Activated naive CD4-positive, alpha-beta T cell treated with Interleukin-2 at 50 U/mL for 16 hours (primary cell): ENCODE results near the gene MDM2.
"Not testable (repeated sequence)": the region's sequence is repeated elsewhere in the genome, so short reads cannot be mapped to it uniquely, and the experiment has no call there.

ENCODE experiments used
- DNase-seq: peaks from one replicate; pipeline ENCODE4 v3.0.0-alpha.2; 2020

The MDM2 gene

GRCh38 chr12:68806488-68807237 is 1.3 kb upstream of the MDM2 start:
- no peak for DNase-seq

- not testable (repeated sequence) for DNase-seq
These were observed 752 bp upstream of the MDM2 start for GRCh38 chr12:68807274-68807575.

GRCh38 chr12:68808388-68809189 is 612 bp downstream of the MDM2 start:
- DNase-seq = peak; percentile 70

GRCh38 chr12:68809190-68810026 is 1.4 kb downstream of the MDM2 start:
- no peak for DNase-seq

GRCh38 chr12:68810027-68810389 is 2.0 kb downstream of the MDM2 start:
- DNase-seq = not testable (repeated sequence)

DNA sequence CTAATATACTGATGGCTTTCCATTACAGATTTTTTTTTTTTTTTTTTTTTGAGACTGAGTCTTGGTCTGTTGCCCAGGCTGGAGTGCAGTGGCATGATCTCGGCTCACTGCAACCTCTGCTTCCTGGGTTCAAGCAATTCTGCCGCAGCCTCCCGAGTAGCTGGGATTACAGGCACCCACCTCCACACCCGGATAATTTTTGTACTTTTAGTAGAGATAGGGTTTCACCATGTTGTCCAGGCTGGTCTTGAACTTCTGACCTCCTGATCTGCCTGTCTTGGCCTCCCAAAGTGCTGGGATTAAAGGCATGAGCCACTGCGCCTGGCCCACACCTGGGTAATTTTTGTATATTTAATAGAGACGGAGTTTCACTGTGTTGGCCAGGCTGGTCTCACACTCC is 3.6 kb downstream of the MDM2 start:
- DNase-seq = not testable (repeated sequence)

- no peak for DNase-seq
These were observed 4.7 kb downstream of the MDM2 start for GRCh38 chr12:68812553-68813241.

DNA sequence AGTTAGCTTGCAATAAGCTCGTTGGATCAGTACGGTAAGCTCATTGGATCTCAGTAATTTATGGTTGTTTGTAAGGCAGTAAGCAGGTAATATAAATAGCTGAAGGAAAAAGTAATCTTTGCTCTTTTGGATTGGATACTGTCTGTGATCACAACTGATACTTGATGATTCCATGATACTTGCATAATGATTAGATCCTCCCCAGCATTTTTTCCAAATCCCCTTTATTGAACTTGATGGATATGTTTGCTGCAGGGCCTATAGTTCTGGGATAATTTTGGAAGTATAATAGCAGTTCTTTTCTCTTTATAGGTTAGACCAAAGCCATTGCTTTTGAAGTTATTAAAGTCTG is 5.2 kb downstream of the MDM2 start:
- DNase-seq = no peak

- no peak for DNase-seq
These were observed 6.7 kb downstream of the MDM2 start for GRCh38 chr12:68814490-68815231.

GRCh38 chr12:68815232-68815927 is 7.4 kb downstream of the MDM2 start:
- no peak for DNase-seq

DNA sequence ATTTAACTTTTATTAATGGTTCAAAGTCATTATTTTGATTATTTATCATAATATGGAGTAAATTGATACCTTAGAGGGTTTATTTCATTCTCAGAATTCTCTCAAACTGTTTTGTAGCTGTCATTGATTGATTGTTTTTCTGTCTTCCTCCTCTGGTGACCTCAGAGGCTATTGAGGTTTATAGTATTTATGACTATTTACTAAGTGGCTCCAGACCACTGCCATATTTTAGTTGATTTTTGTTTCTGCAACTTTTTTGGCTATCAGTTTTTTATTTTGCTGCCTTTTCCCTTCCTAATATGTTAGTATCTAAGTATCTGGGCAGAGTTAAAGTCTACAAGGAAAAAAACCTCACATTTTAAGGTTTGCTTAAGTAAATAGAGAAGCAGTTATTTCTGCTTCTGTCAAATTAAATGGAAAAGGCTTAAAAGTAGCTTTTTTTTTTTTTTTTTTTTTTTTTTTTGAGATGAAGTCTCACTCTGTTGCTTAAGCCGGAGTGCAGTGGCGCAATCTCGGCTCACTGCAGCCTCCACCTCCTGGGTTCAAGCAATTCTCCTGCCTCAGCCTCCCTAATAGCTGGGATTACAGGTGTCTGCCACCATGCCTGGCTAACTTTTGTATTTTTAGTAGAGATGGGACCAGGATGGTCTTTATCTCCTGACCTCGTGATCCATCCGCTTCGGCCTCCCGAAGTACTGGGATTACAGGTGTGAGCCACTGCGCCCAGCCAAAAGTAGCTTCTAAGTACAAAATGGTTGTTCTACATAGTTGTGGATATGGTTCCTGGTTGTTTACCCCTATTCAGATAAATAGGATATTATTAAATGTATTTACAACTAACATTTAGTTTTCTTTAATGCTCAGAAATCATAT is 8.2 kb downstream of the MDM2 start:
- DNase-seq = no peak

GRCh38 chr12:68819481-68819880 is 11.5 kb downstream of the MDM2 start:
- not testable (repeated sequence) for DNase-seq

- no peak for DNase-seq
These were observed 13.6 kb downstream of the MDM2 start for GRCh38 chr12:68821357-68822188.

DNA sequence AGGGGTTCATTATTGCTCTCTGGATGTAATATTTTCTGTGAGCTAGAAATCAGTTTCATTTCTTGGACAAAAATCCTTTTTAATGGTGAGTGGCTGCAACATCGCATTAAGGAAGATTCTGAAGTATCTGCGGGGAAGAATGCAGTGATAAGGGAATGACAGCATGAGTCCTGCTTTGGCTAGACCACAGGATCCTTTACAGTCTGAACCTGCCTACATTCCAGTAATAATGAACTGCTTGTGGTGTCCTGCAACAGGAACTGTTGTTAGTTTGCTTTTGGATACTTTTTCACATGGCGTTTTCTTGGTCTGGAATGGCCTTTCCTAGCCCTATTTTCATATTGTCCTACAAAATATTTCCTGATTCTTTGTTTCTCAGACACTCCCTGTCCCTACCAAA is 15.7 kb downstream of the MDM2 start:
- DNase-seq = no peak

GRCh38 chr12:68824131-68824530 is 16.2 kb downstream of the MDM2 start:
- no peak for DNase-seq

DNA sequence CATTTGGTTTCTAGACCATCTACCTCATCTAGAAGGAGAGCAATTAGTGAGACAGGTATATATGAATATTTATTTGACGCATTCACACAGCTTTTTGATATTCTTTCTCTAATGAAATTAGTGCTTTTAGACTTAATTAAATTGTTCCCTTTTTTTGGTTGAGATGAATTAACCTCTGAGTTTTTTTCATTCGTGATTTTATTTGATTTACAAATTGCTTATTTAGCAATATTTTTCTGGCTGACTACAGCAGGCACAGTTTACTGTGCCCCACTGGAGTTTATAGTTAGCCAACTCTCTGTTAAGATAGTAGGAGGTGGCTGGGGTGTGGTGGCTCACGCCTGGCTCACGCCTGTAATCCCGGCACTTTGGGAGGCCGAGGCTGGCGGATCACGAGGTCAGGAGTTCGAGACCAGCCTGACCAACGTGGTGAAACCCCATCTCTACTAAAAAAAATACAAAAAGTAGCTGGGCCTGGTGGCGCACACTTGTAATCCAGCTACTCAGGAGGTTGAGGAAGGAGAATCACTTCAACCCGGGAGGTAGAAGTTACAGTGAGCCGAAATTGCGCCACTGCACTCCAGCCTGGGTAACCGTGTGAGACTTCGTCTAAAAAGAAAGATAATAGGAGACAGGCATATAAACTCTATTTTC is 16.7 kb downstream of the MDM2 start:
- no peak for DNase-seq

DNA sequence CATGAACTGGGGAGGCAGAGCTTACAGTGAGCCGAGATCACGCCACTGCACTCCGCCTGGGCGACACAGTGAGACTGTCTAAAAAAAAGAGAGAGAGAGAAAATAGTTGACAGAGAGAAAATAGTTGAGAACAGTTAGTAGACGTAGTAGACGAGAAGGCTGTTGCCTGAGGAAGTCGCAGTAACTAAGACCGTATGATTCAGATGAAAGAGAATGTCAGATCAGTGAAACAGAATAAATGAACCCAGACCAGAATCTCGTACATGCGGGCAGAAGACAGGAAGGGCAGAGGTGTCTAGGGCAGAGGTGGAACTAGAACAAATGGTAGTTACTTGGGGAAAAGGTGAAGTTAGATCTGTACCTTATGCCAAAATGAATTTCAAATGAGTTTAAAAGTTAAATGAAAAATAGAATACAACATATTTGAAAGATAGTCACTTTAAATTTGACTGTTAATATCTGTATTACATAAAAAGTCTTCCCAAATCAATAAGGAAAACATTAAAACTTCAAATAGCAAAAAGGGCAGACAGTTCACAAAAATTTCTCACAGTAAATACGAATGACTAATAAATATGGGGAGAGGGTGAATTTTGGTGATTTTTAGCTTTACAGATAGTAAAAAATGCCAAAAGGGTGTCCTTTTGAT is 17.7 kb downstream of the MDM2 start:
- no peak for DNase-seq

- no peak for DNase-seq
These were observed 20.1 kb downstream of the MDM2 start for GRCh38 chr12:68827895-68828671.
